Measurements from ENCODE around the gene MSI1.

Gene MSI1

DNA sequence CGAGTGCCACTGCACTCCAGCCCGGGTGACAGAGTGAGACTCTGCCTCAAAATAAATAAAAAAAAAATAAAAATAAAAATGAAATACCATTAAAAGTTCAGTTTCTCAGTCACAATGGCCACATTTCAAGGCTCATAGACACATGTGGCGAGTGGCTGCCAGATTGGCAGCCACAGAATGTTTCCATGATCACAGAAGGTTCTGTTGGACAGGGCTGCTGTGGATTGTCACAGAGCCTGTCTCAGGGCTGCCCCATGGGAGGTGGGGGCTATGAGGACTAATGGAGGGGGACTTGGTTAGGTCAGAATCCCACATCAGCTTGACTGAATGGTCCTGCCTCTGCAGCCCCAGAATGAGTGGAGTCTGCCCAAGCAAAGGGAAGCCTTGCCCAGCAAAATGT lies 37.6 kb downstream of the MSI1 start:
- intact Hi-C loops (cut with DNase I), result no loop called here

DNA sequence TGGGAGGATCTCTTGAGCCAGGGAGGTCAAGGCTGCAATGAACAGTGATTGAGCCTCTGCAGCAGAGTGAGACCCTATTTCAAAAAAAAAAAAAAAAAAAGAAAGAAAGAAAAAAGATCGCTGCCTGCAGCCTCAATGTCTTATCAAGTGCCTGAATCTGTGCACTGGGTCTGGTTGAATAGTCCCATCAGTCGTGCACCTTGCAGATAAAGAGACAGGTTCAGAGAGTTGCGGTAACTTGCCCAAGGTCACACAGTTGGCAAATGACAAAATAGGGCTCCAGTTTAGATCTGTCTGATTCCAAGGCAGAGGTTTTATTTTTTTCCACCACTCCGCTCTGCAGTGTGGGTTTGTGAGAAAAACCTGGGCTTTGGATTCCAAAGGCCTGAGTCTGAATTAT lies 40.7 kb downstream of the MSI1 start:
- DNase-seq, result no peak
- intact Hi-C loops (cut with DNase I), result loop anchor here (10.0 kb wide), 1 partner anchor 107 kb away; the partner anchor contains the start of gene COX6A1

More for the DNA sequence above, 37.6 kb downstream of the MSI1 start:
- DNase-seq, result peak in 3 of 10 donors; percentile 14 to 23 (median 19)

DNA sequence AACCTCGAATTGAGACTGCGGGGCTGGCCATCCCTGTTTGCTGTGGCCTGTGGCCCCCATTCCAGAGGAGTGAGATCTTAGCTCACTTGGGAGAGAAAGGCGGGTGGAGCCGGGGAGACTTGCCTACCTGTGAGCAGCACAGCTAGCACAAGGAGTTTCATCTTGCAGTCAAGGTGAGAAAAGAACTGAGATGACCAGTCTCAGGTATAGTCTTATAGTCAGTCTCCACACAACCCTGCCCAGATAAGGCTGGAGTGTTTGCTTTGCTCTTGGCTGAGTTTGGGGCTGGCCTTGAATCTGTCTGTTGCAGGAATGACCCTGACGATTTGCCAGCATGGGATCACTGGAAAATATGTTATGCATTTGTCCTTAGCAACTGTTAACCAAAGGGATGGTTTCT lies 41.4 kb downstream of the MSI1 start, which contains the start of gene PLA2G1B:
PLA2G1B (minus strand) TSS at position 187 of the 400 bp plus-strand sequence; CDS start at position 161, 26 bp downstream.
- intact Hi-C loops (cut with DNase I), result loop anchor here (10.0 kb wide), 1 partner anchor 107 kb away; the partner anchor contains the start of gene COX6A1
- DNase-seq, result peak in 1 of 10 donors; percentile 18

DNA sequence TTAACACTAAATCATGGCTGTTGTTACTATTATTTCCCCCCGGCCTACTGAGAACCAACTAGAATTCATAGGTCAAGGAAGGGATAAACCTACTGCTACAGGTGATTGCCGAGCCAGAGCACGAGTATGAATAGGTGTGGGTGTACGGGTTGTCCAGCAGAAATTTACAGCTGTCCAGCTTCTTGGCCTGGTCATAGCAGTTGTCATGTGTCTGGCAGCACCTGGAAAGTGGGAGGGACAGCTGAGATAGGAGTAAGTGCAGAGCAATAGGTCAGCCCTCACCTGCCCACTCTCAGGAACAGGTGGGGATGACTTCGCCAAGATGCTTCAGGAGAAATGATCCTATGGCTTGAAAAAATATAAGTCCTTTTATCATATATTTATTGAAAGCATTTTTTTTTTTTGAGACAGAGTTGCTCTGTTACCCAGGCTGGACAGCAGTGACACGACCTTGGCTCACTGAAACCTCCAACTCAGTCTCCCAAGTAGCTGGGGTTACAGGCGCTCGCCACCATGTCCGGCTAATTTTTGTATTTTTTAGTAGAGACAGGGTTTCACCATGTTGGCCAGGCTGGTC lies 44.0 kb downstream of the MSI1 start:
- DNase-seq, result peak in 1 of 10 donors; percentile 24
- intact Hi-C loops (cut with DNase I), result loop anchor here (10.0 kb wide), 1 partner anchor 110 kb away; the partner anchor contains the start of gene COX6A1

DNA sequence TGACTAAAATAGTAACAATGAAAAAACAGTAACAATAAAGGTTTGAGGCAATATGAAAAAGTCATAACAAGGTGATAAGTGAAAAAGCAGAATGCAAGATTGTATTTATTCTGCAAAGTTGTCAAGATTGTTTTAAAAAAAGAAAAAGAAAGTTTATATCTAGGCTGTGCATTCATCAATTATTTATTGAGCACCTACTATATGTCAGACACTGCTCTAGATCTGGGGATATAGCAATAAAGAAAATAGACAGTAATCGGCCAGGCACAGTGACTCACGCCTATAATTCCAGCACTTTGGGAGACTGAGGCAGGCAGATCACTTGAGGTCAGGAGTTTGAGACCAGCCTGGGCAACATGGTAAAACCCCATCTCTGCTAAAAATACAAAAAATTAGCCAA lies 45.2 kb downstream of the MSI1 start:
- intact Hi-C loops (cut with DNase I), result loop anchor here (10.0 kb wide), 1 partner anchor 111 kb away; the partner anchor contains the start of gene COX6A1

DNA sequence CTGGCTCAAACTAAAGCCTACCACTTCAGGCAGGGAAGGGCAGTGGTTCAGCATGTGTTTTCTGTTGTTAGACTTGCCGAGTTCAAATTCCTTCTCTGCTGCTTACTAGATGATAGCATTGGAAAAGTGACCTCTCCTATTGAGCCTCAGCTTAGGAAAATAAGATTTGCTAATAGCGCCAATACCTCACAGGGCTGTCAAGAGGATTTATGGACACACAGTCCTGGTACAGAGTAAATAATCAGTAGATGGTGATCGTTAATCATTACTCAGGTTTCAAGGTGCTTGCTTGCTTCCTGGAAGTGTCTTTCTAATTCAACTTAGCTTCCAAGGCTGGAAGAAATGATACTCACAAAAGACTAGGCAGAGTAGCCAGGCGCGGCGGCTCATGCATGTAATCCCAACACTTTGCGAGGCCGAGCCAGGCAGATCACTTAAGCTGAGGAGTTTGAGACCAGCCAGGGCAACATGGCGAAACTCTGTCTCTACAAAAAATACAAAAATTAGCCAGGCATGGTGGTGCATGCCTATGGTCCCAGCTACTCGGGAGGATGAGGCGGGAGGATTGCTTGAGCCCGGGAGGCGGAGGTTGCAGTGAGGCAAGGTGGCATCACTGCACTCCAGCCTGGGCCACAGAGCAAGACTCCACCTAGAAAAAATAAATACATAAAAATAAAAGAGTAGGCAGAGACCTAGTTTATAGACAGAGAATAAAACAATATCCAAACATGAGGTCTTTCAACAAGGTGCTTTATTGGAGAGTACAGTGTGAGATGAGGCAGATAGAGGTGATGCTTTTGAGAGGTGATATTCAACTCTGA lies 47.4 kb downstream of the MSI1 start:
- no peak for DNase-seq
- intact Hi-C loops (cut with DNase I), result loop anchor here (10.0 kb wide), 1 partner anchor 113 kb away; the partner anchor contains the start of gene COX6A1

More for the DNA sequence above, 45.2 kb downstream of the MSI1 start:
- DNase-seq, result peak in 1 of 10 donors; percentile 2

DNA sequence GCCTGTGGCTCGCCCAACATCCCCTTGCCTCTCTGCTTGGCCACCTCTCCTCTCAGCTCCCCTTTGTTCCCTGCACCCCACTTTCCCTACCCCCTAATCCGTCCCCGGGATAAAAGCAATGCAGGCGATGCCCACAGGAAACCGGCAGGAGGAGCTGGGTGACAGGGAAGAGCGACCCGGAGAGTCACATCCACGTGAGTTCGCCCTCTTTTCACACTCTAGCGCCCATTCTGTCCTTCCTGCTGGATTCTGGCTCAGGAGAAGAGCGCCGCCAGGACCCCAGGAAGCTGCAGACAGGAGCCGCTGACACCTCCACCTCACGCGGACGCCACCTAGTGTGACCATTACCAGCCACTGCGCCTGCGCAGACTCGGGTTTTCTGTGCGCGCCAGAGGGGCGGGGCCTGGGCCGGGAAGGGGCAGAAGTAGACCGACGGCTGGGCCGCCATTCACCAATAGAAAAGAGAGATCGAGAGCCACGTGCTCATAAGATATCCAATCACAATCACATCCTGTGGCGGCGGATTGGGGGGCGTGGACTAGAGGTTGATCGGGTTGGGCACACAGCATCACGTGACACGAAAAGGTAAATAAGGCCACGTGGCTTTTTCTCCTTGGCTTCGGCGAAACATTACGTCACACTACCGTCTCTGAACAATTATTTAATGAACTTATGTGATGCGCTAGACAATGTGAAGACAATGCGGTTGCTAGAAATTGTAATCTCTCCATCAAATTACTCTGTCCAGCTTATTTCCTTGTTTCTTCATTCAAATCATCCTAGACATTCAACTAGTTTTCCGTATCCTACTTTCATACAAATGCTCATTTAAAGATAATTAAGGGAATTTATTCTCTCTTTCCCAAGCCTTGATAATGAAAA lies 51.5 kb downstream of the MSI1 start:
- peak; percentile 99 to 100 (median 100) for DNase-seq
- intact Hi-C loops (cut with DNase I), result no loop called here

DNA sequence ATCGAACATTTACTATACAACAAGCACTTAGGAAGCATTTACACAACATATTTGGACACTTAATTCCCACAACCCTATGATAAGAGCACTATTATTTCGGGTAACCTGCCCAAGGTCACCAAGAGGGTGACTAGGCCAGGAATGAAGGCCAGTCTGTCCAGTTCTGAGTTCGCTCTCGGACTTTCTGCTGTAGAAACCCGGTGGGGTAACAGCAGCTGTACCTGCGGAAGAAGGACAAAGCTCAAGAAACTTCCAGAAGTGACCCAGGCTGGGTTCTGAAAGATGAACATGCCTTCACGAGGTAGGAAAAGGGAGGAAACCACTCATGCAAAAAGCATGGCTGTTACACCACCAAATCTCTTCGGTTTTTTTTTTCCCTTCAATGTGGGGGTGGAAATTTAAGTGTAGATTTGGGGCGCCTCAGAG lies 52.2 kb downstream of the MSI1 start:
- intact Hi-C loops (cut with DNase I), result no loop called here

DNA sequence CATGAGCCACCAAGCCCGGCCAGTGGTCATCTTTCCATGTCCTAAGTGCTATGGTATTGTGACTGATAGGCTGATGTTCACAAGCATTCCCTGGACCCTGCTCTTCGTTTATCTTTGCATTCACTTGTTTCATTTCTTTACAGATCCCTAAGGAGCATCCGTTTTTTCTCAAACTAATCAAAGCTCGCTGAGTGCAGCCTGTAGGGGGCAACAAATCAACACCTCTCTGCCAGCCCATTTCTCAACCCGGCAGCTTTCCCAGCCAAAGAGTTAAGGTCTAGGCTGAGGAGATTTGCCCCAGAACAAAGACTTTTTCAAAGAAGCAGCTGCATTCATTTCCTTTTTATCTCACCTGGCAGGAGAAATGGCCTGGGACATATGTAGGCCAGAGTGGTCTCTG lies 54.7 kb downstream of the MSI1 start:
- intact Hi-C loops (cut with DNase I), result no loop called here
- DNase-seq, result peak in 1 of 10 donors; percentile 13

More for the DNA sequence above, 52.2 kb downstream of the MSI1 start:
- DNase-seq, result peak in 1 of 10 donors; percentile 30

DNA sequence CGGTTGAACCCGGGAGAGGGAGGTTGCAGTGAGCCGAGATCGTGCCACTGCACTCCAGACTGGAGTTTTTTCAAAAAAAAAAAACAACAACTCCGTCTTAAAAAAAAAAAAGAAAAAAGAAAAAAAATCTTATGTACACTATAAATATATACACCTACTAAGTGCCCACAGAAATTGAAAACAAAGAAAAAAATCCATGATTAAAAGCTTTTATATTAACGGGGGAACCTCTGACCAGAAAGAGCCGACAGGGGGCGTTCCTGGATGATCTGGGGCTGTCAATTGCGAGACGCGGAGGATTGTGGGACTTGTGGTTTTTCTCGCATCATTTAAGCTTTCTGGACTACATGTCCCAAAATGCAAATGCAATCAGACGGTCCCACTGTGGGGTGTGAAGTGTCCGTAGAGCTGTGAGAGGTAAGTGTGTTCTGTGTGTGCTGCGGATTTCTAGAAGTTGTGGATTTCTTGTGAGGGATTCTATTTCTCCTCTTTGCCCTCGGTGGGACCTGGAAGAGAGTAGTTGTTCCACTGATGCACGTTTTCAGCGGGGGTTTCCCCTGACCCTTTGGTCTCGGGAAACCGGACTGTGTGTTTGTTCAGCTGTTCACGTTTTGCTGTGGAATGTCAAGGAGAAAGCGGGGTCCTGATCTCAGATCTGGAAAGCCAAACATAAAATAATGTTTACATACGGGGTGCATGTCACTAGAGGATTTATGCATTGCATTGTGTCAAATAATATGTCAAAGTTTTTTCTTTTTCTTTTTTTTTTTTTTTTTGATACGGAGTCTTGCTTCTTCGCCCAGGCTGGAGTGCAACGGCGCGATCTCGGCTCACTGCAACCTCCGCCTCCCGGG lies 66.8 kb downstream of the MSI1 start, which contains the start of gene SIRT4:
SIRT4 (plus strand) TSS at position 360 of the 854 bp plus-strand sequence. CDS start 1,241 bp downstream, outside the sequence.
- intact Hi-C loops (cut with DNase I), result no loop called here
- peak; percentile 74 to 97 (median 88) for DNase-seq

DNA sequence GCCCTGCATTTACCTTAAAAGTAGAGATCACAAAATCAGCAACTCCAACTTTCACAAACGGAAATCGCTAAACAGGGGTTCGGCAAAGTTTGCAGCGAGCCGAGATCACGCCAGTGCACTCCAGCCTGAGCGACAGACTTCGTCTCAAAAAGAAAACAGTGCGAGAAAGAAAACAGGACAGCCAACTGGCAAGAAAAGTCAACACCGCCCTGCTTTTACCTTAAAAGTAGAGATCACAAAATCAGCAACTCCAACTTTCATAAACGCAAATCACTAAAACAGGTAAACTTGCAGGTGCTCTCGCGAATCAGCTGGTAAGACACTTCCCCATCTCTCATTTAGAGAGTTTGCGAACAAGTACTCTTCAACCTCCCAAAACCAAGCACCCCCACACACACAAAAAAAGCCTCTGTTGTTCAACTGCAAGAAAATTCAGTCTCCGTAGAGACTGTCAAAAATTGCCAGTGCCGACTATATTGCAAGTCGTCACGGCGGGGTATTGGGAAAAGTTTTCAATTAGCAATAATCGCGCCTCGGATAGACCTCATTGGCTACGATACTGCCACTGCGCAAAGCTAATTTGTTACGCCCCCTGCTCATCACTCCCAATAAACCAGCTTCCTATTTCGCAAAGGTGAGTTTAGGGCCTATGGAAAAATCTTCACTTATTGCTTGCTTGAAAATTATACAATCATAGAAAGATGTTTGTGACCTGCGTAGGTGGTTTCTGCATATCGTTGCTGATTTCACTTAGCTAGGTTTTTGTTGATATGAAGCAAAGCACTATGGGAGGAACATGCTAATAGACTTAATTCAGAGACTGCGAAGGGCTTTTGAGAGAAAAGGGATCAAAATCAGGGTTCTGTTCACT lies 76.1 kb downstream of the MSI1 start, which contains the start of gene RNU4-1:
RNU4-1 (minus strand) TSS at position 577 of the 871 bp plus-strand sequence.
- intact Hi-C loops (cut with DNase I), result no loop called here
- peak; percentile 39 to 94 (median 60) for DNase-seq

DNA sequence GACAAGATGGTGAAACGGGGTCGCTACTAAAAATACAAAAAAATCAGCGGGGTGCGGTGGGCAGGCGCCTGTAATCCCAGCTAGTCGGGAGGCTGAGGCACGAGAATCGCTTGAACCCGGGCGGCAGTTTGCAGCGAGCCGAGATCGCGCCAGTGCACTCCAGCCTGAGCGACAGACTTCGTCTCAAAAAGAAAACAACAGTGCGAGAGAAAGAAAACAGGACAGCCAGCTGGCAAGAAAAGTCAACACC lies 76.6 kb downstream of the MSI1 start:
- intact Hi-C loops (cut with DNase I), result no loop called here
- no peak for DNase-seq

Data from posterior cingulate gyrus (tissue), 11 donors.